ENCODE results near the gene KPRP. TPM values are rescaled to one million over a fixed set of nuclear protein-coding genes. Genes with fewer than 3 reads are reported as not detected.

The KPRP gene
- total RNA-seq, 3 donors from 2014 or later (not counting 1 experiment from before 2014, with no cell fraction given), result not detected

DNA sequence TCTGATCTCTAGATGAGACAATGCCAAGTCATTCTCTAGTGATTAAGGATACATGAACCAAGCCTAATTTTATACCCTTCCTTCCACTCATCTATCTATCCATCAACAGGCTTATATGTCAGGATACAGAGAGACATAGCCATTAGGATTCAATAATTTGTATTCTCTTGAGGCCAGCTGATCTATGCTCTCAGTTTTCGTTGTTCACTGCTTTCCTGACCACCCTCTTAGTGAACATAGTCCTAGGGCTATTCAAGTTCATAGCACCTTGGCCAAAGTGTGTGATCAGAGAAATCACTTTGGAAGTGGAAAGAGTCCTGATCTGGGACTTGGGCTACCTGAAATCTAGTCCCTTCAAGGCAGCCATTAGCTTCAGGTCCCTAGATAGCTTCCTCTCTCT lies 4.2 kb upstream of the KPRP start:
- H3K4me3 Mint-ChIP-seq, result no peak overlapping the region
- H3K4me3 ChIP-seq (ENCODE audit: low read length), result no peak overlapping the region
- ATAC-seq (no peak), DNase-seq (no peak)
- peaks cover 2% of the 10 kb centered on the region for H3K27me3 ChIP-seq (ENCODE audit: control insufficient read depth, insufficient read depth, low read length)
- no peaks in the 10 kb centered on the region for H3K4me1 Mint-ChIP-seq
- WGBS (ENCODE audit: insufficient coverage), result 33% methylated on average over 1 of the region's 1 CpG
- no peaks in the 10 kb centered on the region for H3K9me3 ChIP-seq (ENCODE audit: control insufficient read depth, insufficient read depth, low read length)
- no peaks in the 10 kb centered on the region for H3K9me3 Mint-ChIP-seq
- no peaks in the 10 kb centered on the region for H3K36me3 Mint-ChIP-seq
- no peak overlapping the region for H3K27ac ChIP-seq (ENCODE audit: low read length)
- peaks cover 24 to 62% of the 10 kb centered on the region in 2 donors for H3K27me3 Mint-ChIP-seq (ENCODE audit: low read depth in 2 of 2)
- TF ChIP-seq, protein P1, sequence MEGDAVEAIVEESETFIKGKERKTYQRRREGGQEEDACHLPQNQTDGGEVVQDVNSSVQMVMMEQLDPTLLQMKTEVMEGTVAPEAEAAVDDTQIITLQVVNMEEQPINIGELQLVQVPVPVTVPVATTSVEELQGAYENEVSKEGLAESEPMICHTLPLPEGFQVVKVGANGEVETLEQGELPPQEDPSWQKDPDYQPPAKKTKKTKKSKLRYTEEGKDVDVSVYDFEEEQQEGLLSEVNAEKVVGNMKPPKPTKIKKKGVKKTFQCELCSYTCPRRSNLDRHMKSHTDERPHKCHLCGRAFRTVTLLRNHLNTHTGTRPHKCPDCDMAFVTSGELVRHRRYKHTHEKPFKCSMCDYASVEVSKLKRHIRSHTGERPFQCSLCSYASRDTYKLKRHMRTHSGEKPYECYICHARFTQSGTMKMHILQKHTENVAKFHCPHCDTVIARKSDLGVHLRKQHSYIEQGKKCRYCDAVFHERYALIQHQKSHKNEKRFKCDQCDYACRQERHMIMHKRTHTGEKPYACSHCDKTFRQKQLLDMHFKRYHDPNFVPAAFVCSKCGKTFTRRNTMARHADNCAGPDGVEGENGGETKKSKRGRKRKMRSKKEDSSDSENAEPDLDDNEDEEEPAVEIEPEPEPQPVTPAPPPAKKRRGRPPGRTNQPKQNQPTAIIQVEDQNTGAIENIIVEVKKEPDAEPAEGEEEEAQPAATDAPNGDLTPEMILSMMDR (IDR thresholded peaks at IDR 0.05), result no peak
- no peak overlapping the region for H3K27ac Mint-ChIP-seq
- H3K4me1 ChIP-seq (ENCODE audit: control insufficient read depth, insufficient read depth, low read length), result no peaks in the 10 kb centered on the region
- H3K36me3 ChIP-seq (ENCODE audit: control insufficient read depth, insufficient read depth, low read length), result no peaks in the 10 kb centered on the region
- intact Hi-C loops (cut with micrococcal nuclease), result no loop called here

DNA sequence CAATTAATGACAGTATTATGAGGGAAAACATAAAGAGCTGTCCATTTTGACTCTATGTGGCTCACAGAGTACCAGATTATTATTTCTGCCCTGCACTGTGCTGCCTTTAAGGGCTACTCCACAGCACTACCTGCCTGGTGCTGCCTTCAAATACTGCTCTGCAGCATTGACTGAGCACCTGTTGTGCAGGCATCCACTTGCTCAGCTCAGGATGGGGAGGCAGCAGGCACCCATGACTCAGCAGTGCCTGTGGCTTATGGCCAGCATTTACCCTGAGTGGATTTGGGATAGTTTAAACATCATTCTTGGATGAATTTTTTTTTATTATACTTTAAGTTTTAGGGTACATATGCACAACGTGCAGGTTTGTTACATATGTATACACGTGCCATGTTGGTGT lies 953 bp upstream of the KPRP start:
- no peaks in the 10 kb centered on the region for H3K36me3 ChIP-seq (ENCODE audit: control insufficient read depth, insufficient read depth, low read length)
- no peak overlapping the region for H3K4me3 Mint-ChIP-seq
- ATAC-seq (no peak), DNase-seq (no peak)
- H3K27me3 Mint-ChIP-seq (ENCODE audit: low read depth in 2 of 2), result peaks cover 12 to 46% of the 10 kb centered on the region in 2 donors
- no peaks in the 10 kb centered on the region for H3K4me1 Mint-ChIP-seq
- WGBS (ENCODE audit: insufficient coverage), result no CpG with 5 or more reads among the region's 2 CpGs
- no peaks in the 10 kb centered on the region for H3K9me3 ChIP-seq (ENCODE audit: control insufficient read depth, insufficient read depth, low read length)
- no peak overlapping the region for H3K4me3 ChIP-seq (ENCODE audit: low read length)
- TF ChIP-seq, protein P1 (IDR thresholded peaks at IDR 0.05), result no peak
- H3K27ac ChIP-seq (ENCODE audit: low read length), result no peak overlapping the region
- no peaks in the 10 kb centered on the region for H3K4me1 ChIP-seq (ENCODE audit: control insufficient read depth, insufficient read depth, low read length)
- peaks cover 2% of the 10 kb centered on the region for H3K27me3 ChIP-seq (ENCODE audit: control insufficient read depth, insufficient read depth, low read length)
- intact Hi-C loops (cut with micrococcal nuclease), result no loop called here
- H3K36me3 Mint-ChIP-seq, result no peaks in the 10 kb centered on the region
- no peak overlapping the region for H3K27ac Mint-ChIP-seq
- H3K9me3 Mint-ChIP-seq, result no peaks in the 10 kb centered on the region

DNA sequence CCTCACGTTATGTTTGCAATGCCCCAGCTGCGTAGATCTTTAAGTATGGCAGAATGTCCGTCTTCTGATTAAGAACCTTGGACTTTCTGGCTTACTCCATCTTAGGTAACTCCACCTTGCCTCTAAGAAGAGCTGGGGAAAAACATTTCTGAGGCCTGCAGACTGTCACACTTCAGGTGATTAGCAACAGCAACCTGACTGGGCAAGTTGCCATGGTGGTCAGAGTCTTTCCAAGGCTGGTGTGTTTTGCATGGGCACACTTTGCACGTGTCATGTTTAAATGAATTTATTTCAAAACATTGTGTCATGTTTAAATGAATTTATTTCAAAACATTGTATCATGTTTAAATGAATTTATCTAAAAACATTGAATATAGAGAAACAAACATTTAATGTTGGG lies 811 bp downstream of the KPRP start:
- Histone ChIP-seq H3K27me3 (ENCODE audit: control insufficient read depth, insufficient read depth, low read length) (peaks cover 2% of the 10 kb centered on the region), H3K4me3 (ENCODE audit: low read length) (no peak overlapping the region), H3K9me3 (ENCODE audit: control insufficient read depth, insufficient read depth, low read length) (no peaks in the 10 kb centered on the region), H3K4me1 (ENCODE audit: control insufficient read depth, insufficient read depth, low read length) (no peaks in the 10 kb centered on the region), H3K36me3 (ENCODE audit: control insufficient read depth, insufficient read depth, low read length) (no peaks in the 10 kb centered on the region), H3K27ac (ENCODE audit: low read length) (no peak overlapping the region)
- H3K4me1 Mint-ChIP-seq, result no peaks in the 10 kb centered on the region
- 91% methylated on average over 3 of the region's 4 CpGs for WGBS (ENCODE audit: insufficient coverage)
- H3K27ac Mint-ChIP-seq, result no peak overlapping the region
- peaks cover 13 to 30% of the 10 kb centered on the region in 2 donors for H3K27me3 Mint-ChIP-seq (ENCODE audit: low read depth in 2 of 2)
- TF ChIP-seq, protein P1 (IDR thresholded peaks at IDR 0.05), result no peak
- intact Hi-C loops (cut with micrococcal nuclease), result no loop called here
- H3K36me3 Mint-ChIP-seq, result no peaks in the 10 kb centered on the region
- DNase-seq (no peak), ATAC-seq (no peak)
- no peak overlapping the region for H3K4me3 Mint-ChIP-seq
- H3K9me3 Mint-ChIP-seq, result no peaks in the 10 kb centered on the region

DNA sequence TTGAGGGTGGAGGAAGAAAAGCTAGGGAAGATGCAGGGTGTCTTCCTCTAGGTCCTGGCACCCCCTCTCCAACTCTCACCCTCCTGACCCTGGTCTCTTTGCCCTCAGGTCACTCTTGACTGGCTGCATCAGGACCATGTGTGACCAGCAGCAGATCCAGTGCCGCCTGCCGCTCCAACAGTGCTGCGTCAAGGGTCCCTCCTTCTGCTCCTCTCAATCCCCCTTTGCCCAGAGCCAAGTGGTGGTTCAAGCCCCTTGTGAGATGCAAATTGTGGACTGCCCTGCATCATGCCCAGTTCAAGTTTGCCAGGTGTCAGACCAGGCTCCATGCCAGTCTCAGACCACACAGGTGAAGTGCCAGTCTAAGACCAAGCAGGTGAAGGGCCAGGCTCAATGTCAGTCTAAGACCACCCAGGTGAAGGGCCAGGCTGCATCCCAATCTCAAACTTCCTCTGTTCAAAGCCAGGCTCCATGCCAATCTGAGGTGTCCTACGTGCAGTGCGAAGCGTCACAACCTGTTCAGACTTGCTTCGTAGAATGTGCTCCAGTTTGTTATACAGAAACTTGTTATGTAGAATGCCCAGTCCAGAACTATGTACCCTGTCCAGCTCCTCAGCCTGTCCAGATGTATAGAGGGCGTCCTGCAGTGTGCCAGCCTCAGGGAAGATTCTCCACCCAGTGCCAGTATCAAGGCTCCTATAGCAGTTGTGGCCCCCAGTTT lies 1.8 kb downstream of the KPRP start:
- TF ChIP-seq, protein P1 (IDR thresholded peaks at IDR 0.05), result no peak
- Mint-ChIP-seq H3K4me3 (no peak overlapping the region), H3K27ac (no peak overlapping the region), H3K27me3 (ENCODE audit: low read depth in 2 of 2) (peaks cover 13 to 26% of the 10 kb centered on the region in 2 donors), H3K9me3 (no peaks in the 10 kb centered on the region), H3K4me1 (no peaks in the 10 kb centered on the region), H3K36me3 (no peaks in the 10 kb centered on the region)
- H3K4me3 ChIP-seq (ENCODE audit: low read length), result no peak overlapping the region
- DNase-seq (no peak), ATAC-seq (peak in 1 of 3 donors; percentile 14)
- H3K4me1 ChIP-seq (ENCODE audit: control insufficient read depth, insufficient read depth, low read length), result no peaks in the 10 kb centered on the region
- no peaks in the 10 kb centered on the region for H3K36me3 ChIP-seq (ENCODE audit: control insufficient read depth, insufficient read depth, low read length)
- no peak overlapping the region for H3K27ac ChIP-seq (ENCODE audit: low read length)
- H3K27me3 ChIP-seq (ENCODE audit: control insufficient read depth, insufficient read depth, low read length), result peaks cover 2% of the 10 kb centered on the region
- no peaks in the 10 kb centered on the region for H3K9me3 ChIP-seq (ENCODE audit: control insufficient read depth, insufficient read depth, low read length)
- intact Hi-C loops (cut with micrococcal nuclease), result no loop called here
- 79% methylated on average over 8 of the region's 8 CpGs for WGBS (ENCODE audit: insufficient coverage)

Measured in natural killer cell (primary cell).